ENCODE data around the gene TMEM135.
A peak's percentile ranks its signal among the peaks of the same experiment; 100 is the strongest.
"Not testable (repeated sequence)": the region's sequence is repeated elsewhere in the genome, so short reads cannot be mapped to it uniquely, and the experiment has no call there.

Gene TMEM135

GRCh38 chr11:87141980-87142514, 104.3 kb downstream of the TMEM135 start:
- no peak for DNase-seq (ENCODE audit: low read depth)

GRCh38 chr11:87142594-87142993, 104.9 kb downstream of the TMEM135 start:
- no peak for DNase-seq (ENCODE audit: low read depth)

GRCh38 chr11:87143641-87144040, 105.9 kb downstream of the TMEM135 start:
- no peak for DNase-seq (ENCODE audit: low read depth)

GRCh38 chr11:87144252-87144651, 106.5 kb downstream of the TMEM135 start:
- DNase-seq (ENCODE audit: low read depth) = no peak

- no peak for DNase-seq (ENCODE audit: low read depth)
Observed at GRCh38 chr11:87148749-87149148, 111.0 kb downstream of the TMEM135 start.

- not testable (repeated sequence) for DNase-seq (ENCODE audit: low read depth)
Observed at GRCh38 chr11:87149782-87150181, 112.0 kb downstream of the TMEM135 start.

GRCh38 chr11:87150936-87151335, 113.2 kb downstream of the TMEM135 start:
- DNase-seq (ENCODE audit: low read depth) = peak; percentile 49

GRCh38 chr11:87154246-87154645, 116.5 kb downstream of the TMEM135 start:
- no peak for DNase-seq (ENCODE audit: low read depth)

- DNase-seq (ENCODE audit: low read depth) = no peak
Observed at GRCh38 chr11:87156970-87157369, 119.2 kb downstream of the TMEM135 start.

- not testable (repeated sequence) for DNase-seq (ENCODE audit: low read depth)
Observed at GRCh38 chr11:87169076-87169475, 131.3 kb downstream of the TMEM135 start.

GRCh38 chr11:87173185-87174039, 135.7 kb downstream of the TMEM135 start:
- DNase-seq (ENCODE audit: low read depth) = peak; percentile 28

- DNase-seq (ENCODE audit: low read depth) = no peak
Observed at GRCh38 chr11:87174870-87175269, 137.1 kb downstream of the TMEM135 start.

- DNase-seq (ENCODE audit: low read depth) = no peak
Observed at GRCh38 chr11:87176044-87176443, 138.3 kb downstream of the TMEM135 start.

GRCh38 chr11:87179621-87180020, 141.9 kb downstream of the TMEM135 start:
- DNase-seq (ENCODE audit: low read depth) = no peak

- peak; percentile 57 for DNase-seq (ENCODE audit: low read depth)
Observed at GRCh38 chr11:87180742-87181141, 143.0 kb downstream of the TMEM135 start.

GRCh38 chr11:87181143-87181542, 143.4 kb downstream of the TMEM135 start:
- no peak for DNase-seq (ENCODE audit: low read depth)

GRCh38 chr11:87185228-87185627, 147.5 kb downstream of the TMEM135 start:
- no peak for DNase-seq (ENCODE audit: low read depth)

GRCh38 chr11:87187076-87187475, 149.3 kb downstream of the TMEM135 start:
- no peak for DNase-seq (ENCODE audit: low read depth)

- no peak for DNase-seq (ENCODE audit: low read depth)
Observed at GRCh38 chr11:87187930-87188329, 150.2 kb downstream of the TMEM135 start.

- not testable (repeated sequence) for DNase-seq (ENCODE audit: low read depth)
Observed at GRCh38 chr11:87188396-87188795, 150.7 kb downstream of the TMEM135 start.

- not testable (repeated sequence) for DNase-seq (ENCODE audit: low read depth)
Observed at GRCh38 chr11:87188921-87189320, 151.2 kb downstream of the TMEM135 start.

GRCh38 chr11:87190071-87190470, 152.3 kb downstream of the TMEM135 start:
- DNase-seq (ENCODE audit: low read depth) = no peak

- DNase-seq (ENCODE audit: low read depth) = no peak
Observed at GRCh38 chr11:87193756-87194470, 156.2 kb downstream of the TMEM135 start.

Data from stromal cell of bone marrow (primary cell).